Mammary epithelial cell (primary cell): ENCODE data around the gene MMP24.

Experiments used
- EZH2 ChIP-seq: IDR thresholded peaks from 2 replicates; pipeline ENCODE4 v1.6.1; 2012; ENCODE audit warnings: low read length, inconsistent platforms, borderline replicate concordance
- TF ChIP-seq, protein P1 (sequence below), 2 donors: IDR thresholded peaks in 1 of 2; conservative IDR thresholded peaks in 1 of 2; 2 replicates each; pipeline ENCODE4 v1.5.1; 2011 to 2012; ENCODE audit warnings: inconsistent platforms in 2 of 2, low read length in 2 of 2, mild to moderate bottlenecking in 2 of 2, control low read depth in 1 of 2, low read depth in 1 of 2; ENCODE audit not compliant: insufficient read depth in 1 of 2; ENCODE audit errors: extremely low read depth in 1 of 2

DNA sequence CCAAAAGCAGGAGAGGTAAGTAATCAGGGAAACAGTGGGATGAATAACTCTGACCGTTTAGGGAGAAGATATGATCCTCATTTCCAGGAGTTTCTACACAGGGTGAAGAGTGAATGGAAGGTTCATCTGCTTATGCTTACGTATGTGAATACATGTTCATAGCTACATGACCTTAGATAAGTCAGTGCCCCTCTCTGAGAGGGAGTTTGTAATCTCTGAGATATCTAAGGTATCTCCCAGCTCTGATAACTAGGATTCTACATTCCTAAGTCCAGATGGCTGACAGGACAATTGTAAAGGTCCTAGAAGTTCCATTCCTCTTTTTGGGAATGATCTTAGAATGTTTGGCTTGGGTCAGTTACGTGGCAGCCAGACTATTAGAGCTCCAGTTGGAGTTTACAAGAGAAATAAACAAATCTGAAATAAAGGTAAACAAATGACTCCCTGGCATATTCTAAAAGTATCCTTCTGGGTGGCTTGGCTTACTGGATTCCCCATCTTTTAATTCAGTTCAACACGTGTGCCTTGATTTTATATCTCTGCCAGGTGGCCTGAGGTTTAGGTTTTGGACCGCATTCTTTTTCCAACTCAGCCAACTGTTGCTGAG, 38.8 kb upstream of the MMP24 start:
- TF ChIP-seq, protein P1, sequence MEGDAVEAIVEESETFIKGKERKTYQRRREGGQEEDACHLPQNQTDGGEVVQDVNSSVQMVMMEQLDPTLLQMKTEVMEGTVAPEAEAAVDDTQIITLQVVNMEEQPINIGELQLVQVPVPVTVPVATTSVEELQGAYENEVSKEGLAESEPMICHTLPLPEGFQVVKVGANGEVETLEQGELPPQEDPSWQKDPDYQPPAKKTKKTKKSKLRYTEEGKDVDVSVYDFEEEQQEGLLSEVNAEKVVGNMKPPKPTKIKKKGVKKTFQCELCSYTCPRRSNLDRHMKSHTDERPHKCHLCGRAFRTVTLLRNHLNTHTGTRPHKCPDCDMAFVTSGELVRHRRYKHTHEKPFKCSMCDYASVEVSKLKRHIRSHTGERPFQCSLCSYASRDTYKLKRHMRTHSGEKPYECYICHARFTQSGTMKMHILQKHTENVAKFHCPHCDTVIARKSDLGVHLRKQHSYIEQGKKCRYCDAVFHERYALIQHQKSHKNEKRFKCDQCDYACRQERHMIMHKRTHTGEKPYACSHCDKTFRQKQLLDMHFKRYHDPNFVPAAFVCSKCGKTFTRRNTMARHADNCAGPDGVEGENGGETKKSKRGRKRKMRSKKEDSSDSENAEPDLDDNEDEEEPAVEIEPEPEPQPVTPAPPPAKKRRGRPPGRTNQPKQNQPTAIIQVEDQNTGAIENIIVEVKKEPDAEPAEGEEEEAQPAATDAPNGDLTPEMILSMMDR (conservative IDR thresholded peaks at IDR 0.05 in 1 of 2, IDR thresholded peaks at IDR 0.05 in 1 of 2; ENCODE audit: extremely low read depth in 1 of 2, insufficient read depth in 1 of 2, low read depth in 1 of 2, low read length in 2 of 2) = no peak
- no peak for TF ChIP-seq EZH2
